Endothelial cell of umbilical vein (primary cell): ENCODE results near the gene SLC39A8. TPM values are rescaled to one million over a fixed set of nuclear protein-coding genes. Genes with fewer than 3 reads are reported as not detected.

Experiments
- BruUV-seq: library from RNA; stranded (reverse); fragments of 400-500 nt; replicated peaks from 2 replicates; lab custom pipeline; 2021; lab: Mats Ljungman, UMichigan
- CTCF ChIA-PET: fragments of 300-600, 350-600 bp; sonication (Branson Sonifier 250); formaldehyde crosslinking; loops from one replicate; lab custom pipeline; 2021; ENCODE audit warnings: antibody characterized with exemption, inconsistent platforms; lab: Charles Lee
- POLR2A ChIA-PET: fragments of 300-600, 350-600 bp; sonication (Branson Sonifier 250); formaldehyde crosslinking; loops from one replicate; lab custom pipeline; 2021; ENCODE audit warnings: antibody characterized with exemption, inconsistent platforms; lab: Charles Lee
- DNase-seq: peaks from one replicate; pipeline ENCODE4 v3.0.0-alpha.2; 2011; ENCODE audit warnings: low read depth, low spot score
- FAIRE-seq: peaks from 2 replicates; lab custom pipeline; 2011; peaks lifted over from hg19 to GRCh38; lab: Jason Lieb, UNC
- H2AFZ ChIP-seq: 2 replicates; pipeline ENCODE4 v1.6.0; 2012; ENCODE audit warnings: low read depth, low read length, control low read depth, inconsistent platforms
- H3K27ac ChIP-seq: 2 replicates; pipeline ENCODE4 v1.5.1; 2011; ENCODE audit warnings: low read depth, mild to moderate bottlenecking, control low read depth, low read length, moderate library complexity; ENCODE audit not compliant: insufficient read depth
- H3K27me3 ChIP-seq, 2 experiments: 2 replicates each; pipeline versions ENCODE4 v1.6.0 to v1.6.1; 2011; ENCODE audit warnings: low read length in 2 of 2, mixed read lengths in 1 of 2; ENCODE audit not compliant: control insufficient read depth in 2 of 2, insufficient read depth in 2 of 2
- H3K36me3 ChIP-seq, 2 experiments: 2 replicates in 1 of 2; 3 replicates in 1 of 2; pipeline ENCODE4 v1.5.1; 2011; ENCODE audit warnings: low read length in 2 of 2, mild to moderate bottlenecking in 1 of 2, moderate library complexity in 1 of 2; ENCODE audit not compliant: control insufficient read depth in 2 of 2, insufficient read depth in 2 of 2; ENCODE audit errors: extremely low read depth in 1 of 2
- H3K4me1 ChIP-seq: 3 replicates; pipeline ENCODE4 v1.5.1; 2011; ENCODE audit warnings: mild to moderate bottlenecking, low read length; ENCODE audit not compliant: control insufficient read depth, insufficient read depth; ENCODE audit errors: extremely low read depth
- H3K4me2 ChIP-seq: 2 replicates; pipeline ENCODE4 v1.6.1; 2011; ENCODE audit warnings: low read length, control low read depth, mixed read lengths; ENCODE audit not compliant: insufficient read depth
- H3K4me3 ChIP-seq, 3 experiments: fragments of 200-600 bp in 1 of 3; sonication (generic), shearing (Covaris generic) in 1 of 3; replicated peaks in 1 of 3; 2 replicates each; pipeline ENCODE4 v1.5.1; 2011 to 2016; ENCODE audit warnings: control low read depth in 3 of 3, low read length in 3 of 3, mild to moderate bottlenecking in 2 of 3, inconsistent platforms in 1 of 3, low read depth in 1 of 3, moderate library complexity in 1 of 3; ENCODE audit not compliant: insufficient read depth in 1 of 3
- H3K79me2 ChIP-seq: 2 replicates; pipeline ENCODE4 v1.6.0; 2012; ENCODE audit warnings: low read length, inconsistent platforms; ENCODE audit not compliant: control insufficient read depth, insufficient read depth
- H3K9ac ChIP-seq: replicated peaks from 2 replicates; pipeline ENCODE3; 2011; ENCODE audit warnings: low read length, control low read depth; ENCODE audit not compliant: insufficient read depth; ENCODE audit errors: extremely low read depth
- H3K9me1 ChIP-seq: replicated peaks from 3 replicates; pipeline ENCODE4 v1.6.0; 2011; ENCODE audit warnings: mild to moderate bottlenecking, low read length; ENCODE audit not compliant: control insufficient read depth, insufficient read depth; ENCODE audit errors: extremely low read depth
- H3K9me3 ChIP-seq: replicated peaks from 2 replicates; pipeline ENCODE4 v1.5.1; 2012; ENCODE audit warnings: low read length, inconsistent platforms; ENCODE audit not compliant: control insufficient read depth, insufficient read depth
- H4K20me1 ChIP-seq: replicated peaks from 2 replicates; pipeline ENCODE3; 2011; ENCODE audit warnings: mild to moderate bottlenecking, low read length; ENCODE audit not compliant: control insufficient read depth, insufficient read depth; ENCODE audit errors: extremely low read depth
- CTCF ChIP-seq, 2 donors: IDR thresholded peaks; 1 replicate in 1 of 2; 2 replicates in 1 of 2; pipeline ENCODE4 v1.5.1; 2011; ENCODE audit warnings: low read length in 2 of 2, mild to moderate bottlenecking in 2 of 2, moderate library complexity in 2 of 2, control low read depth in 1 of 2, inconsistent platforms in 1 of 2, low read depth in 1 of 2; ENCODE audit not compliant: insufficient read depth in 1 of 2; ENCODE audit errors: extremely low read depth in 1 of 2
- EZH2 ChIP-seq: IDR thresholded peaks from 2 replicates; pipeline ENCODE4 v1.6.1; 2012; ENCODE audit warnings: borderline replicate concordance, low read depth, mild to moderate bottlenecking, moderate library complexity, low read length, inconsistent platforms; ENCODE audit not compliant: severe bottlenecking
- FOS ChIP-seq: IDR thresholded peaks from 2 replicates; pipeline ENCODE4 v1.6.1; 2011; ENCODE audit warnings: mild to moderate bottlenecking, low read length, moderate library complexity, borderline replicate concordance; ENCODE audit not compliant: insufficient read depth
- GATA2 ChIP-seq: IDR thresholded peaks from 2 replicates; pipeline ENCODE4 v1.7.0; 2011; ENCODE audit warnings: low read depth, mild to moderate bottlenecking, moderate library complexity, mixed read lengths, low read length; ENCODE audit not compliant: insufficient read length, insufficient read depth
- JUN ChIP-seq: IDR thresholded peaks from 2 replicates; pipeline ENCODE4 v1.6.1; 2011; ENCODE audit warnings: borderline replicate concordance, low read depth; ENCODE audit not compliant: insufficient read length, insufficient read depth
- MAX ChIP-seq: IDR thresholded peaks from 2 replicates; pipeline ENCODE4 v1.6.1; 2011; ENCODE audit not compliant: insufficient read depth, insufficient read length
- MYC ChIP-seq: IDR thresholded peaks from one replicate; pipeline ENCODE4 v1.6.1; 2011; ENCODE audit warnings: mild to moderate bottlenecking, low read depth, low read length
- POLR2A ChIP-seq: IDR thresholded peaks from 2 replicates; pipeline ENCODE4 v1.6.1; 2012; ENCODE audit warnings: low read depth, mild to moderate bottlenecking, control low read depth, low read length
- POLR2AphosphoS5 ChIP-seq: IDR thresholded peaks from 2 replicates; pipeline ENCODE4 v1.6.1; 2012; ENCODE audit warnings: low read depth, mild to moderate bottlenecking, control low read depth, low read length, moderate library complexity; ENCODE audit not compliant: insufficient read depth
- dilution Hi-C: fragments of 300-500 bp; cut with MboI; formaldehyde crosslinking; loops from one replicate; pipeline ENCODE4 v1.15.0; 2019; ENCODE audit warnings: low sequenced_read_pairs; ENCODE audit not compliant: extremely low pct_ligation_motif_present
- intact Hi-C: fragments of 100-400 bp; cut with micrococcal nuclease; formaldehyde crosslinking; loops from one replicate; pipeline ENCODE4 v1.10.0; 2022
- polyA plus RNA-seq, 4 experiments: library from polyadenylated mRNA; depleted of rRNA in 3 of 4; stranded (reverse) in 3 of 4; unstranded in 1 of 4; fragments of >200 nt; gene quantifications; 2 replicates each; pipeline versions ENCODE4 v1.2.1 to v1.2.3, GENCODE V29; 2011 to 2012; ENCODE audit warnings: missing spikeins in 1 of 4
- total RNA-seq: library from RNA; stranded (reverse); gene quantifications from 2 replicates; pipeline ENCODE4 v1.2.3, GENCODE V29; 2021

Gene SLC39A8
- total and polyA plus RNA-seq, 2 donors (not counting 3 experiments of a cell fraction or from before 2014, with no cell fraction given) = 1.7 to 6.7 TPM

GRCh38 chr4:102355748-102356147 lies 10.5 kb upstream of the SLC39A8 start:
- ChIA-PET POLR2A (no interaction called here), CTCF (no interaction called here)
- intact Hi-C loops = no loop called here
- Histone ChIP-seq H3K9ac (no peak overlapping the region), H3K36me3 (no peaks in the 10 kb centered on the region), H3K79me2 (no peaks in the 10 kb centered on the region), H4K20me1 (no peaks in the 10 kb centered on the region), H3K4me3 (no peak overlapping the region), H3K9me3 (no peaks in the 10 kb centered on the region), H3K9me1 (no peaks in the 10 kb centered on the region), H2AFZ (no peak overlapping the region), H3K27ac (no peak overlapping the region), H3K4me2 (no peak overlapping the region), H3K27me3 (peaks cover 6 to 23% of the 10 kb centered on the region in 2 experiments), H3K4me1 (no peaks in the 10 kb centered on the region)
- no TSS peak for BruUV-seq
- dilution Hi-C loops = no loop called here
- FAIRE-seq = no peak
- TF ChIP-seq FOS (no peak), POLR2A (no peak), GATA2 (no peak), POLR2AphosphoS5 (no peak), MYC (no peak), CTCF (IDR thresholded peaks at IDR 0.05; ENCODE audit: extremely low read depth in 1 of 2, insufficient read depth in 1 of 2, low read depth in 1 of 2, low read length in 2 of 2) (no peak), MAX (no peak), EZH2 (no peak), JUN (no peak)
- DNase-seq = no peak
